ENCODE results near the gene ILDR1.

The ILDR1 gene

GRCh38 chr3:121992601-121993560 lies 29.2 kb downstream of the ILDR1 start:
- DNase-seq, result no peak

- no peak for DNase-seq
Measured at GRCh38 chr3:121989943-121990342, 32.1 kb downstream of the ILDR1 start.

- DNase-seq, result no peak
Measured at GRCh38 chr3:121988146-121988545, 33.9 kb downstream of the ILDR1 start.

GRCh38 chr3:121985846-121986245 lies 36.2 kb downstream of the ILDR1 start:
- DNase-seq, result no peak

- no peak for DNase-seq
Measured at GRCh38 chr3:121981473-121981872, 40.6 kb downstream of the ILDR1 start.

- DNase-seq, result no peak
Measured at GRCh38 chr3:121980450-121980796, 41.6 kb downstream of the ILDR1 start.

GRCh38 chr3:121979734-121980449 lies 42.2 kb downstream of the ILDR1 start:
- DNase-seq, result no peak

- DNase-seq, result no peak
Measured at GRCh38 chr3:121979246-121979645, 42.8 kb downstream of the ILDR1 start.

- no peak for DNase-seq
Measured at GRCh38 chr3:121976727-121977126, 45.3 kb downstream of the ILDR1 start.

GRCh38 chr3:121975702-121976302 lies 46.2 kb downstream of the ILDR1 start:
- no peak for DNase-seq

GRCh38 chr3:121974601-121975111 lies 47.4 kb downstream of the ILDR1 start:
- no peak for DNase-seq

- DNase-seq, result no peak
Measured at GRCh38 chr3:121970047-121970446, 52.0 kb downstream of the ILDR1 start.

GRCh38 chr3:121969631-121970030 lies 52.4 kb downstream of the ILDR1 start:
- no peak for DNase-seq

GRCh38 chr3:121963608-121964007 lies 58.4 kb downstream of the ILDR1 start:
- no peak for DNase-seq

- no peak for DNase-seq
Measured at GRCh38 chr3:121962443-121962842, 59.6 kb downstream of the ILDR1 start.

- no peak for DNase-seq
Measured at GRCh38 chr3:121961283-121961682, 60.8 kb downstream of the ILDR1 start.

GRCh38 chr3:121958801-121959200 lies 63.2 kb downstream of the ILDR1 start:
- DNase-seq, result no peak

- no peak for DNase-seq
Measured at GRCh38 chr3:121957674-121958415, 64.2 kb downstream of the ILDR1 start.

GRCh38 chr3:121956363-121956762 lies 65.7 kb downstream of the ILDR1 start:
- DNase-seq, result no peak

- DNase-seq, result no peak
Measured at GRCh38 chr3:121951291-121951919, 70.6 kb downstream of the ILDR1 start.

GRCh38 chr3:121948641-121949040 lies 73.4 kb downstream of the ILDR1 start:
- no peak for DNase-seq

GRCh38 chr3:121943431-121943830 lies 78.6 kb downstream of the ILDR1 start:
- DNase-seq, result no peak

All from SHP77 treated with DMSO at 0.1 percent for 48 hours (cell line).